Heart left ventricle (tissue), 16 donors: ENCODE results near the gene TGFBR3. TPM values are rescaled to one million over a fixed set of nuclear protein-coding genes. Genes with fewer than 3 reads are reported as not detected.
A peak's percentile ranks its signal among the peaks of the same experiment; 100 is the strongest.

Experiments
- ATAC-seq, 4 donors: fragments of 200-7000 bp; cut with Tn5 transposase; one replicate each; pipeline ENCODE4 v1.9.1; 2020 to 2022; ENCODE audit warnings: moderate library complexity in 4 of 4, mild to moderate bottlenecking in 3 of 4, moderate number of reproducible peaks in 1 of 4
- DNase-seq, 5 donors: peaks; one replicate each; pipeline ENCODE4 v3.0.0-alpha.2; 2020
- H3K27ac ChIP-seq, 12 donors: fragments of 200-600 bp; sonication (generic) in 4 of 12; one replicate each; pipeline versions ENCODE4 v1.5.0 to v1.8.0; 2016 to 2022; ENCODE audit warnings: mild to moderate bottlenecking in 2 of 12
- H3K27me3 ChIP-seq, 9 donors: fragments of 200-600 bp; sonication (generic) in 2 of 9; one replicate each; pipeline versions ENCODE4 v1.5.1 to v1.8.0; 2016 to 2022; ENCODE audit warnings: mild to moderate bottlenecking in 3 of 9
- H3K36me3 ChIP-seq, 9 donors: fragments of 200-600 bp; sonication (generic) in 2 of 9; one replicate each; pipeline versions ENCODE4 v1.5.0 to v1.8.0; 2018 to 2022; ENCODE audit warnings: mild to moderate bottlenecking in 2 of 9
- H3K4me1 ChIP-seq, 12 donors: fragments of 200-600 bp; sonication (generic) in 4 of 12; one replicate each; pipeline versions ENCODE4 v1.5.0 to v1.8.0; 2016 to 2022; ENCODE audit warnings: mild to moderate bottlenecking in 3 of 12
- H3K4me3 ChIP-seq, 12 donors: fragments of 200-600 bp; sonication (generic) in 4 of 12; one replicate each; pipeline versions ENCODE4 v1.5.0 to v1.8.0; 2017 to 2022; ENCODE audit warnings: mild to moderate bottlenecking in 9 of 12, moderate library complexity in 4 of 12
- H3K9me3 ChIP-seq, 12 donors: fragments of 200-600 bp; sonication (generic) in 4 of 12; one replicate each; pipeline versions ENCODE4 v1.5.0 to v1.8.0; 2016 to 2022; ENCODE audit warnings: mild to moderate bottlenecking in 1 of 12
- POLR2A ChIP-seq, 2 donors: fragments of 450-650 bp; IDR thresholded peaks; one replicate each; pipeline ENCODE4 v1.6.1; 2017; ENCODE audit warnings: antibody characterized with exemption in 2 of 2, mild to moderate bottlenecking in 2 of 2, moderate library complexity in 2 of 2
- WGBS, 4 donors: extraction: QIAGEN DNeasy Blood & Tissue Kit in 2 of 4; methylation state at CpG; one replicate each; pipeline versions ENCODE4 v1.1.5 to v1.1.7; 2013 to 2018; 5-methylcytosine and 5-hydroxymethylcytosine counted together
- intact Hi-C, 10 donors: fragments of 100-400 bp; cut with DNase I; formaldehyde crosslinking; loops; one replicate each; pipeline versions ENCODE4 v1.11.1 to v1.14.2; 2022
- polyA plus RNA-seq, 2 donors: library from polyadenylated mRNA; stranded (reverse); fragments of 200-250 nt; gene quantifications; one replicate each; pipeline ENCODE4 v1.2.3, GENCODE V29; 2013
- total RNA-seq, 9 donors: library from RNA; depleted of rRNA in 2 of 9; stranded (reverse); fragments of >200 nt in 2 of 9; fragmentation: NEBNext Ultra II Directional in 3 of 9; extraction: Animal tissue kit (Norgen Biotek cat#: 25700) in 3 of 9; gene quantifications; one replicate each; pipeline versions ENCODE4 v1.1.0 to v1.2.4, GENCODE V29; 2016 to 2023
- TF ChIP-seq, protein P1 (sequence below), 12 donors: fragments of 200-600 bp; sonication (generic) in 4 of 12; IDR thresholded peaks; one replicate each; pipeline versions ENCODE4 v1.5.0 to v1.8.0; 2018 to 2022; ENCODE audit warnings: antibody characterized with exemption in 12 of 12, mild to moderate bottlenecking in 5 of 12
- donor health status: ischemic (EF 13 %, LVEDD 7.1; RV severe dilation, severe dysfunction).
- donor health status: healthy with polysubstance abuse.
- donor health status: DM: no; HTN: yes; CAD: no.
- donor health status: DM: no; HTN: no; CAD: no.
- donor health status: ischemic (EF 25% LVEDD 6.9; RV normal size, moderate dysfunction).
- donor health status: ischemic (EF 25% LVEDD 5.7; RV mildly dilated, moderate dysfunction).
- donor health status: healthy.
- donor health status: DM: yes; HTN: yes; CAD: no.
- donor health status: ischemic (EF 35%, LVEDD 5.7; RV mildly dilated, moderate dysfunction).
- donor health status: nonischemic (EF 11% LVEDD 7.7; RV severe dilation, severe dysfunction).
- donor health status: DM: yes; HTN: yes; CAD: no.
- donor health status: PGD.
- donor health status: ischemic (EF 29% LVEDD 5.4; RV normal size, mild dysfunction).
- donor health status: nonischemic (EF 23%, LVEDD 6.1; RV moderate dilation, normal function).

Gene TGFBR3
- total and polyA plus RNA-seq, 11 donors: 6.9 to 51.8 (median 22.7) TPM

DNA sequence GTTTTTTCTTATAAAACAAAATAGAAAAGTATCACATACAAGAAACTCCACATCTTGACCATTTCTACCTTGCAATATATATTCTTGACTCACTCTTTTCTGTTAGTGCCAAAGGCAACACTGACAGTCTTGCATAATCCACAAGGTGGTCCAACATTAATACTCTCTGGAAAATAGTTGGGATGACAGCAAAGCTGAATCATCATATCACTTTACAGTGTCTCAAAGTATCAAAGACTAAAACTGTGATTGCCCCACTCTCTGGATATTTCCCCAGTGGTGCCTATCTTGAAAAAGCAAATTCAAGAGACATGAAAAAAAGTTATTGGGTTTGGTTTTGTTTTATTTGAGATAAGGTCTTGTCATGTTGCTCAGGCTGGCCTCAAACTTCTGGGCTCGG lies 14.6 kb upstream of the TGFBR3 start:
- no peak for DNase-seq
- no peak for TF ChIP-seq POLR2A (IDR thresholded peaks at IDR 0.05)
- TF ChIP-seq, protein P1, sequence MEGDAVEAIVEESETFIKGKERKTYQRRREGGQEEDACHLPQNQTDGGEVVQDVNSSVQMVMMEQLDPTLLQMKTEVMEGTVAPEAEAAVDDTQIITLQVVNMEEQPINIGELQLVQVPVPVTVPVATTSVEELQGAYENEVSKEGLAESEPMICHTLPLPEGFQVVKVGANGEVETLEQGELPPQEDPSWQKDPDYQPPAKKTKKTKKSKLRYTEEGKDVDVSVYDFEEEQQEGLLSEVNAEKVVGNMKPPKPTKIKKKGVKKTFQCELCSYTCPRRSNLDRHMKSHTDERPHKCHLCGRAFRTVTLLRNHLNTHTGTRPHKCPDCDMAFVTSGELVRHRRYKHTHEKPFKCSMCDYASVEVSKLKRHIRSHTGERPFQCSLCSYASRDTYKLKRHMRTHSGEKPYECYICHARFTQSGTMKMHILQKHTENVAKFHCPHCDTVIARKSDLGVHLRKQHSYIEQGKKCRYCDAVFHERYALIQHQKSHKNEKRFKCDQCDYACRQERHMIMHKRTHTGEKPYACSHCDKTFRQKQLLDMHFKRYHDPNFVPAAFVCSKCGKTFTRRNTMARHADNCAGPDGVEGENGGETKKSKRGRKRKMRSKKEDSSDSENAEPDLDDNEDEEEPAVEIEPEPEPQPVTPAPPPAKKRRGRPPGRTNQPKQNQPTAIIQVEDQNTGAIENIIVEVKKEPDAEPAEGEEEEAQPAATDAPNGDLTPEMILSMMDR (IDR thresholded peaks at IDR 0.05): no peak
- WGBS, 4 donors: 92 to 98% (median 95%) methylated on average over 1 of the region's 1 CpG
- Histone ChIP-seq H3K27me3 (no peaks in the 10 kb centered on the region), H3K4me1 (no peaks in the 10 kb centered on the region), H3K27ac (no peak overlapping the region), H3K9me3 (no peaks in the 10 kb centered on the region), H3K36me3 (no peaks in the 10 kb centered on the region), H3K4me3 (no peak overlapping the region)
- intact Hi-C loops: no loop called here
- peak in 1 of 4 donors; percentile 49 for ATAC-seq

DNA sequence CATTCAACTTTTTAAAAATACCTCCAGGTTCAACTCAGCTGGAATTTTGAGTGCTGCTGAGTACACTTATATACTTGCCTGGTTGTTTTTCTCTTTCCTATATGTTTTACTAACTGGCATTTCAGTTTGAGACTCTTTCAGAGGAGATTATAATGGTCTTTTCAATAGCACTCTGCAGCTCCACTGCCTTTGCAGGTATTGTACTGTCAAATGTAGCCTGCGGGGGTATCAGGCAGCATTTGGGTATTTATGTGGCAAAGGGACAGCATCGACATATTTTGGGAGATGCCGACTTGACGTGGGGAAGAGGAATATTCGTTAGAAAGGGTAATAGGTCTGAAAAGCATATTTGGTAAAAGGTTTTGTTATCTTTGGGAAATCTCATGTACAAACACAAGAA lies 11.1 kb upstream of the TGFBR3 start:
- intact Hi-C loops: no loop called here
- ATAC-seq (no peak), DNase-seq (no peak)
- Histone ChIP-seq H3K4me3 (no peak overlapping the region), H3K27me3 (no peaks in the 10 kb centered on the region), H3K4me1 (peaks cover 0 to 6% (median under 1%) of the 10 kb centered on the region in 12 donors), H3K9me3 (no peaks in the 10 kb centered on the region), H3K36me3 (no peaks in the 10 kb centered on the region), H3K27ac (no peak overlapping the region)
- 78 to 84% (median 81%) methylated on average over 5 of the region's 5 CpGs for WGBS, 4 donors
- TF ChIP-seq POLR2A (IDR thresholded peaks at IDR 0.05): no peak
- TF ChIP-seq, protein P1 (IDR thresholded peaks at IDR 0.05): no peak

DNA sequence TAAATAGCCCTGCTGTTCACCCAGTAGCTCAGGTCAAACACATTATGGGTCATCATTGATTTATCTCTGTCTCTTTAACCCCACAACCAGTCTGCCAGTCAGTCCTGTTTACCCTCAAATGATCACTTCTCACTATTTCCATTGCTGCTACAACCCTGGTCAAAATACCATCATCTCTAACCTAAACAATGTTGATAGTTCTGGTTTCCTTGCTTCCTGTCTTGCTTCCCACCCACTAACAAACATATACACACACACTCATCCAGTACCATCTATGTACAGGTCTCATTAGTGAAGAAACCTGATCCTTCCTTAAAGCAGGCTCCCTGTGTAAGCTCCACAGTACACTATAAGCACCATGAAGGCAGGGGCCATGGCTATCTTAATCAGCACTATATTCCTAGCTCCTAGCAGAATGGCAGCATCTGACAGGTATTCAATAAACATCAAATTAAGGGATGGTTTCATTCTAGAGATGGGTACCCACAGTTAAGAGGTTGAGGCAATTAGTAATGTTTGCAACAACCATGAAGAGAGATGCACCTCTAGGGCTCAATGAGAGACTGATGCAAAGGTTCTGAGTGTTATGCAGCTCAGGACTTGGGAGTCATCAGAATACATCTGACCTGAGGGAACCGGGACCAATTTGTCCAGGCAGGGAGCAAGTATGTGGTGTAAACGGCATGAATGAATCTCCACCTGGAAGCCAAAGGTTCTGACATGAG lies 10.0 kb upstream of the TGFBR3 start:
- Histone ChIP-seq H3K27ac (no peak overlapping the region), H3K36me3 (no peaks in the 10 kb centered on the region), H3K9me3 (no peaks in the 10 kb centered on the region), H3K27me3 (no peaks in the 10 kb centered on the region), H3K4me3 (no peak overlapping the region), H3K4me1 (peaks cover 0 to 16% (median 3%) of the 10 kb centered on the region in 12 donors)
- DNase-seq (no peak), ATAC-seq (no peak)
- TF ChIP-seq POLR2A (IDR thresholded peaks at IDR 0.05): no peak
- intact Hi-C loops: no loop called here
- 21 to 90% (median 30%) methylated on average over 2 of the region's 2 CpGs for WGBS, 4 donors

DNA sequence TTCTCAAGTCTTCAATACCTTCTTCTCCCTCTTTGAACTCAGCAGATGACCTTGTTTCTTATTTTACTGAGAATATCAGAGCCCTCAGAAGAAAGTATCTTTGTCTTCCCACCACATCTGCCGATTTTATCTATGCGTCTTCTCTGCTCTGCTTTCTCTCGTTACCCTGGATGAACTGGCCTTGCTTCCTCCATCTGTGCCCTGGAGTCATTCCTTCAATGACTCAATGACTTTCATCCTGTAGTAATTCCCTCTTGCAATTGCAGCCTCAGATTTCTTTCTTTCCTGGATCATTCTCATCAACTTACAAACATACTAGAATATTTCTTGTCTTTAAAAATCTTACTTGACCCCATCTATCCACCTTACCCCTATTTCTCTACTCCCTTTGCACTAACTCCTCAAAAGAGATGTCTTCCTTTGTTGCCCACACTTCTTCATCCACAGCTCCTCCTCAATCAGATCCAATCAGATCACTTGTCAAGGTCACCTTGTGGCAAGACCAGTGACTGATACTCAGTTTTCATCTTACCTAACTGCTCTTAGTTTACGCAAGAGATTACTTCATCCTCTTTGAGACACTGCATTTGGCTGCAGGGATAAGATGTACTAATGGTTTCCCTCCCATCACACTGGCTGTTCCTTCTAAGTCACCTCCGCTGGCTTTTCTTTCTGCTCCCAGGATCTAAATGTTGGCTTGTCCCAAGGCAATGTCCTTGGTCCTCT lies 8.2 kb upstream of the TGFBR3 start:
- H3K4me1 ChIP-seq: peaks cover 0 to 21% (median 3%) of the 10 kb centered on the region in 12 donors
- no peaks in the 10 kb centered on the region for H3K27me3 ChIP-seq
- H3K36me3 ChIP-seq: no peaks in the 10 kb centered on the region
- H3K9me3 ChIP-seq: no peaks in the 10 kb centered on the region
- 83 to 89% (median 84%) methylated on average over 5 of the region's 5 CpGs for whole genome bisulfite sequencing, 4 donors
- TF ChIP-seq, protein P1 (IDR thresholded peaks at IDR 0.05): no peak
- no peak for TF ChIP-seq POLR2A (IDR thresholded peaks at IDR 0.05)
- H3K27ac ChIP-seq: peak overlapping the region in 2 of 12 donors; percentile 1
- DNase-seq (no peak), ATAC-seq (peak in 1 of 4 donors; percentile 21)
- intact Hi-C loops: no loop called here
- H3K4me3 ChIP-seq: no peak overlapping the region
